ENCODE data around the gene ADAT3.

The ADAT3 gene

DNA sequence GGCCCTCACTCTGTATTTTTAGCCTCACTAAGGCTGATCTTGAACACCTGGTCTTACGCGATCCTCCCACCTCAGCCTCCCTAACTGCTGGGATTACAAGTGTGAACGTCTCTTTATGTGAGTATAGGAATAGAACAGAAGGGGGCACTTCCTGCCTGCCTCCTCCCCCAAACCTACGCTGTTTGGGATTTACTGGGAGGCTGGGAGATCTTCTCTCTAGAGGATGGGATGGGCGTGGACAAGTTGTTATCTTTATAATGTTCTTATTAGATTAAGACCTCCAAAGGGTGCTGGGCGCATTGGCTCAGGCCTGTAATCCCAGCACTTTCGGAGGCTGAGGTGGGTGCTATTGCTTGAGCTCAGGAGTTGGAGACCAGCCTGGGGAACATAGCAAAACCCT, 32.9 kb downstream of the ADAT3 start:
- no peak for DNase-seq (ENCODE audit: low read depth in 2 of 2)

GRCh38 chr19:1941146-1942077, 36.2 kb downstream of the ADAT3 start, which contains the start of gene CSNK1G2:
Gene CSNK1G2, plus strand, starts transcription at chr19:1941172. Its CDS starts 28,601 bp downstream, at chr19:1969773.
- peak in 1 of 2 donors; percentile 14 for DNase-seq (ENCODE audit: low read depth in 2 of 2)

DNA sequence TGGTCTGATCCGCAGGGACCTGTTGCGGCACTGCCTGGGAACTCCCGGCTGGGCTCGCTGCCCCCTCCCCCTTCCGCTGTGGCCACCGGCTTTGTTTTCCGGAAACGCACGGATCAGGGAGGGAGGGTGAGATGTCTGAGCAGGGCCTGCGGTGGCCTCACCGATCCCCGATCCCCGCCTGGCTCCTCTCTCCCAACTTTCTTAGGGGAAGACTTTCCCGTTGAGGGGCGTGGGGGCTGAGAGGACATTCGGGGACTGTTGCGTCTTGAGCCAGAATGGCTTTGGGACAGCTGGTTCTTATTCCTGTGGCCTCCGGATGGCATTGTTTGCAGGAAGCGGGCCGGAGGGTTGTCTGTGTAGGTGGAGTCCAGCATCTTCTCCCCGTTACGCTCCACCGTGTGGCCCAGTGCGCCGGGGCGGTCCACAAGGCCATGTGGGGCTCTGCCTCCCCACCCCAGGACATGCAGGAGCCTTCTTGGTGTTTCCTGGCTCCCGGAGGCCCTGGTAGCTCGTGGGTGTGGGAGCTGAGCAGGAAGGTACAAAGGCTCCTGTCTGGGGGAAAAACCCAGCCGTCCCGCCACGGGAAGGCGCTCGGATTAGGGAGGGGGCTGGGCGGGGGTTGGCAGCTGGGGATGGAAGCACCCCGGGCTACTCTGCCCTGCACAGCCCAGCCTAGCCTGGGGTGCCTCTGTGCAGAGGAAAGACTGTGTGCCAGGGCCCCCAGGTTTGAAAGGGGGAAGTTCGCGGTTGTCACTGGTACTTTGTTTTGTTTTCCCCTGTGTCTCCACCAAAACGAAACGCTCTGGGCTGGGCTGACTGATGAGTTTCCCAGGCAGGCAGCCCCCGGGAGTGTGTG, 37.1 kb downstream of the ADAT3 start:
- DNase-seq (ENCODE audit: low read depth in 2 of 2): peak; percentile 47 to 55

DNA sequence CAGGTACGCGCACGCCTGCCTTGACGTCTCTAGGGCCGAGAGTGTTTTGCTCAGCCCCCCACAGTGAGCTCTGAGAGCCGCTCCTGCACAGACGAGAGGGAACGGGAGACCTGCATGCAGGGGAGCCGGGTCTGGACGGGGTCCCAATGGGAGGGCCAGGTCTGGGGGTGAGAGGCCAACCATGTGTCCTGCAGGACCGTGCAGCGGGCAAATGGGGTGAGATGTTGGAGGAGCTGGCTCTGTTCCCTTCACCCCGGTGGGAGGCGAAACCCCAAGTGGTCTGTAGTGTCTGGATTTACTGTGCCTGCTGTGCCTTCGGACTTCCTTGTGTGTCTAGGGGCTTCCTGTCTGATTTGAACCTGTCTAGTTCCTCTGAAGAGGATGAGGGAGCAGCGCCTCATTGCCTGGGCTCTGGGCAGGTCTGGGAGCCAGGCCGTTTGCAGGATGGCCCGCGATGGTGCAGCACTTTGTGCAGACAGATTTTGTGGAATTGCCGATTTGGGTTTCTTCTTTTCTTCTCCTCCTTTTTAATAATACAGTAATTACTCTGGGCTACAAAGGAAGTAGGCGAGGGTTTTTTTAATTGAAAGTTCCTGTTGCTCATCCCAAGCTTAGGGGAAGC, 37.8 kb downstream of the ADAT3 start:
- no peak for DNase-seq (ENCODE audit: low read depth in 2 of 2)

- no peak for DNase-seq (ENCODE audit: low read depth in 2 of 2)
These were observed 38.5 kb downstream of the ADAT3 start for GRCh38 chr19:1943661-1944087.

- DNase-seq (ENCODE audit: low read depth in 2 of 2): no peak
These were observed 39.1 kb downstream of the ADAT3 start for GRCh38 chr19:1944088-1944915.

- no peak for DNase-seq (ENCODE audit: low read depth in 2 of 2)
These were observed 39.8 kb downstream of the ADAT3 start for GRCh38 chr19:1944916-1945561.

DNA sequence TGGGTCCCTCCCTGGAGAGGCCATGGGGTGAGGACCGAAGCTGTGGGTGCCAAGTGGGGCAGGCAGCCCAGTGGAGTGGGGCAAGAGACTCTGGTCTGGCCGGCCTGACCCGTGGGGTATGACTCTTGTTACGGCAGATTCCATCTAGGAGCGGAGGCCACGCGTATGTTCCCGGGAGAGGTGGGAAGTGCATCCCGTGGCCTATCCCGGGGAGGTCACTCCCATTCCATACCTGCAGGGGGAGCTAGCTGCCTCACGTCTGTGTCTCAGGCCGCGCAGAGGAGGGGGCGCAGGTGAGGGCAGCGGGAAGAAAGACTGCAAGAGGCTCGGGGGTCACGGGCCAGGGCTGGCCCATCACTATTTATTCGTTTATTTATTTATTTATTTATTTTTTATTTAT, 40.7 kb downstream of the ADAT3 start:
- no peak for DNase-seq (ENCODE audit: low read depth in 2 of 2)

DNA sequence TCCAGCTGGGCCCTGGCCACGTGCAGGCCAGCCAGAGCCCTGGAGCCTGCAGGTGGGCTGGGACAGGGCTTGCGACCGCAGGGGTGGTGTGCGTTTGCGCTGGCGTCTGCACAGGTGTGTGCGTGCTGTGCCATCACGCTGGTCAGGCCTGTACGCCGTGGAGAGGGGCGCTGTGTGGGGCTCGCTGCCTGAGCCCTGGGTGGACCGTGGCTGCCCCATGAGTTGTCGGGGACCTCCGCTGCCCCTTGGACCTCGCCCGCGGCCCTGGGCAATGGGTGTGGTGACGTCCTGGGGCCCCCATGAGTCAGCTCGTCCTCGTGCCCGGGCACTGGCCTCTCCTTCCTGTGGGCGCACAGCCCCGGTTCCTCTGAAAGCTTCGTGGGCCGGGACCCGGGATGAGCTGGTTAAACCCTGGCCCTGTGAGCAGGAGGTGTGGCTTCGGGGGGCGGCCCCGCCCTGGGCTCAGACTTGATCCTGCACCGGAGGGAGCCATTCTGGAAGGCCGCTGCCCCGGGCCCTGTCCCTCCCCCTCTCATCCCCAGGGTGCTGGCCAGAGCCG, 42.5 kb downstream of the ADAT3 start:
- no peak for DNase-seq (ENCODE audit: low read depth in 2 of 2)

DNA sequence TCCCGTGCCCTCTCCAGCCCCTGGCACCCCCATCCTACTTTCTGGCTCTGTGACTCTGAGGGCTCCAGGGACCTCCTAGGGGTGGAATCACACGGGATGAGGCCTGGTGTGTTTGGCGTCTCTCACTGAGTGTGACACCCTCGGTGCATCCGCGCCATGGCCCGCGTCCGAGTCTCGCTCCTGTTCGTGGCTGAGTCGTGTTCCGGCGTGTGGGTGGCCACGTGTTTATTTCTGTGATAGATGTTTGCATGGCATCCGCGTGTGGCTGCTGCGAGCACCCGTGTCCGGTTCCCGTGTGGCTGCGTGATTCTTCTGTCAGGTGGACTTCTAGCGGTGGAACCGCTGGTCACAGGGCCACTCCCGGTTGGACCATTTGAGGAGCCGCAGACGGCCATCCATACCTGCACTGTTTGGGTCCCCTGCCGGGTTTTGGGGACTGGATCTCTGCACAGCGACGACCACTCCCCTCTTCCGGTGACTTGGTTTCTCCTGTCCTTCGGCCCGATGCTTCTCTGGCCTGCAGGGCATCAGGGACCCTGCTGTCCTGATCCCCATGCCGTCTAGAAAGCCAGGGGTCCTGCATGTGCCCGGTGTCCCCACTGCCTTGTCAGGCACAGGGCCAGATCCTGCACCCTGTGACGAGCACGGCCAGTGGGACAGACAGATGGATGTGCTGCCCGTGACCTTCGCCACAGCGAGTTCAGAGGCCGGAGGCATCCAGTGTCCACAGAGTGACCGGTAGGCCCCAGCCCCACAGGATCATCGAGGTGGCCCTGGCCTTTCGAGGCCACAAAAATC, 44.3 kb downstream of the ADAT3 start:
- DNase-seq (ENCODE audit: low read depth in 2 of 2): no peak

- DNase-seq (ENCODE audit: low read depth in 2 of 2): no peak
These were observed 45.4 kb downstream of the ADAT3 start for GRCh38 chr19:1950640-1951039.

GRCh38 chr19:1952635-1953034, 47.4 kb downstream of the ADAT3 start:
- no peak for DNase-seq (ENCODE audit: low read depth in 2 of 2)

DNA sequence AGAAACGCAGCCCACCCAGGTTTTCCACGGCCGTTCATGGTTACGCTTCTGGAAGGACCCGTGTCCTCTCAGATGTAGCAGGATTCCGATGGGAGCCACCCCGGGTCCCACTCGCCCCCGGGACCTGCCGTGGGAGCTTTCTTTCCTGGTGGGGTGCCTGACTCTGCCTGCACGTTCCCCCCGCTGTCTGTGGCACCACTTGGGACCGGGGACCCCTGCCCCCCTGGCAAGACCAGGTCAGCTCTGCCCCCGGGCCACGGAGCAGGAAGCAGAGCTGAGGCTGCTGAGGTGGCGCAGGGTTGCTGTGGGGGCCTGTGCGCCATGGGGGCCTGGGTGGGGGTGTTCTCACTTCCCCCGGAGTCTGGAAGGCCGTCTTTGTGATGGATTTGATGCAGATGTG, 47.8 kb downstream of the ADAT3 start:
- no peak for DNase-seq (ENCODE audit: low read depth in 2 of 2)

DNA sequence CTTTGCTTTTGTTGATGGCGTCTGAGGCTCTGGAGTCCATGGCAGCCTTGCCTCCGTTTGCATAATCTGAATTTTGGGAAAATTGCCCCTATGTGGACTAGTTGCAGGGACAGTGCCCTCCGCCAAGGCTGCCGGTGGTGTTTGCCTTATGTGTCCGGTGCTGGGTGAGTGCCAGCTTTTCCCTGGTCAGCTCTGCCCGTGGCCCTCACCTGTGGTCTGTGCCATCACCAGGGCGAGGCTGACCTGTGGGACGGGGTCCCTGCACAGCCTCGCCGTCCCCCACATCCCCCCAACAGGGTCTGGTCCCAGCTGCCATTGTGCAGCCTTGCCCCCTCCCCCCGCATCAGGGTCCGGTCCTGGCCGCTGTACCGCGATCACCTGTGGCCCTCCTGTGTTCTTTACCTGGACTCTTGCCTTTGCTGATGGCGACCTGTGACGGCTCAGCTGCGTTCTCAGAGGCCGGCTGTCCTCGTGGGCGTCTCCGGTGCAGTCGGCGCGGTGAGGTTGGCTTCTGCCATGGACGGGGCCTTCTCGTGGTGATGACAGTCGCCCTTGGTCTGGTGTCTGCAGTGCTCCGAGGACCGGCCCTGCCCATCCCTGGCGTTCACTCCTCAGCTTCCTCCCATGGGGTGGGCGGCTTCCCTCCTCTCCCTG, 48.4 kb downstream of the ADAT3 start:
- DNase-seq (ENCODE audit: low read depth in 2 of 2): no peak

- DNase-seq (ENCODE audit: low read depth in 2 of 2): no peak
These were observed 49.3 kb downstream of the ADAT3 start for GRCh38 chr19:1954532-1954933.

- no peak for DNase-seq (ENCODE audit: low read depth in 2 of 2)
These were observed 50.2 kb downstream of the ADAT3 start for GRCh38 chr19:1955171-1956121.

GRCh38 chr19:1956122-1956494, 50.9 kb downstream of the ADAT3 start:
- DNase-seq (ENCODE audit: low read depth in 2 of 2): no peak

Data from stimulated activated CD8-positive, alpha-beta memory T cell treated with anti-CD3 and anti-CD28 coated beads, Interleukin-15, amount 100 ng/mL, for 4 hours (primary cell).